GM19099 (cell line): ENCODE data around the gene LRP1.

Source experiments
- POLR2A ChIP-seq: IDR thresholded peaks from 3 replicates; pipeline ENCODE4 v1.6.1; 2011; ENCODE audit warnings: low read depth; ENCODE audit not compliant: insufficient read length; ENCODE audit errors: extremely low read depth

Gene LRP1

DNA sequence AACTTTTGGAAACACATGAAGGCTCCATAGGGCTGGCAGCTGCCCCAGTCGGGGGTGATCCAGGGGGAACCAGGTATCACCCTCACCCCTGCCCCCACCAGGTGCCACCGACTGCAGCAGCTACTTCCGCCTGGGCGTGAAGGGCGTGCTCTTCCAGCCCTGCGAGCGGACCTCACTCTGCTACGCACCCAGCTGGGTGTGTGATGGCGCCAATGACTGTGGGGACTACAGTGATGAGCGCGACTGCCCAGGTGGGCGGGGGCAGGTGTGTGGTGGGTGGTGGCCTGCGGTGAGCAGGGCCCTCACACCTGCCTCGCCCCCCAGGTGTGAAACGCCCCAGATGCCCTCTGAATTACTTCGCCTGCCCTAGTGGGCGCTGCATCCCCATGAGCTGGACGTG, 66.0 kb downstream of the LRP1 start:
- TF ChIP-seq POLR2A: no peak

DNA sequence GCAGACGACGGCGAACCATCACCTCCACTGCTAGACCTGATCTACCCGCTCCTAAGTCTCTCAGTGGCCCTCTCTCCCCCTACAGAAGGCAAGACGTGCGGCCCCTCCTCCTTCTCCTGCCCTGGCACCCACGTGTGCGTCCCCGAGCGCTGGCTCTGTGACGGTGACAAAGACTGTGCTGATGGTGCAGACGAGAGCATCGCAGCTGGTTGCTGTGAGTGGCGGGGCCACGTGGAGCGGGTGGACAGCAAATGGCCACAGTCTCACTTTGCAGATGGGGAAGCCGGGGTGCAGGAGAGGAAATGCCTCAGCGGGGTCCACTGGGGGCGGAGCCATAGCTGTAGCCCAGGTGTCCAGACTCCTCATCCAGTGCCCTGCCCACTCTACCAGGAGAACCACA, 66.9 kb downstream of the LRP1 start:
- no peak for TF ChIP-seq POLR2A

GRCh38 chr12:57195611-57196371, 67.5 kb downstream of the LRP1 start:
- TF ChIP-seq POLR2A: no peak

DNA sequence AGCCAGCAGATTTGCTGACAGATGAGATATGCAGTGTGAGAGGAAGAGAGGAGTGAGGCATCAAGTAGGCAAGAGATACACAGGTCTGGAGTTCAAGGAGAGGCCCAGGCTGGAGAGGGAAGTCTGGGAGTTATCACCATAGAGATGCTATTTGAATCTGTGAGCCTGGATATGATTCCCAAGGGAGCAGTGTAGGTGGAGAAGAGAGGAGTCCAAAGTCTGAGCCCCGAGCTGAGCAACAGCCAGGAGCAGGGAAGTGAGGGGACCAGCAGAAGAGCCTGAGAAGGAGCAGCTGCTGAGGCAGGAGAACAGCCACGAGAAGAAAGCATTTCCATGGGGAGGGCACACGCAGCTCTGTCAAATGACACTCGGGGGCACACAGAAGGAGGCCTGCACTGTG, 68.2 kb downstream of the LRP1 start:
- TF ChIP-seq POLR2A: no peak

GRCh38 chr12:57196956-57197355, 68.7 kb downstream of the LRP1 start:
- TF ChIP-seq POLR2A: no peak

DNA sequence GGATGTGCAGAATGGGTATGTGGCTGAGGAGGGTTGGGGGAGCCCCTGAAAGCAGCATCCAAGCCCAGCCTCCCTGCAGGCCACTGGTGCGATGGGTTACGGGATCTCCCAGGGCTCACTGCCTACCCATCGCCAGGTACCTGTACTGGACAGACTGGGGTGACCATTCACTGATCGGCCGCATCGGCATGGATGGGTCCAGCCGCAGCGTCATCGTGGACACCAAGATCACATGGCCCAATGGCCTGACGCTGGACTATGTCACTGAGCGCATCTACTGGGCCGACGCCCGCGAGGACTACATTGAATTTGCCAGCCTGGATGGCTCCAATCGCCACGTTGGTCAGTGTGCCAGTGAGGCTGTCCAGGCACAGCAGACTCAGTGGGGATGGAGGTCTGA, 70.0 kb downstream of the LRP1 start:
- TF ChIP-seq POLR2A: no peak

GRCh38 chr12:57199191-57199590, 70.9 kb downstream of the LRP1 start:
- no peak for TF ChIP-seq POLR2A

GRCh38 chr12:57200497-57200896, 72.2 kb downstream of the LRP1 start:
- no peak for TF ChIP-seq POLR2A

DNA sequence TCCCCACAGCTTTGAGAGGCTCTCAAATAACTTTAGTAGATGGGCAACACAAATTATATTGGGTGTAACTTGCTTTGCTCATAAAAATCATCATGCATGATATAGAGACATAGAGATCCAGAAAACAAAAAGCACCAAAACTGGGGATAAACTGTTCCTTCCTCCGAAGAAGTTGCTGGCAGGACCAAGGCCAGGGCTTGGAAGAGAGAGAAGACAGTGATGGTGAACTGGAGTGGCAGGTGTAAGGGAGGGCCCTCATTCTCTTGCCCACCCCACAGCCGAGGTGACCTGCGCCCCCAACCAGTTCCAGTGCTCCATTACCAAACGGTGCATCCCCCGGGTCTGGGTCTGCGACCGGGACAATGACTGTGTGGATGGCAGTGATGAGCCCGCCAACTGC, 72.9 kb downstream of the LRP1 start:
- TF ChIP-seq POLR2A: no peak

GRCh38 chr12:57201631-57202030, 73.3 kb downstream of the LRP1 start:
- TF ChIP-seq POLR2A: no peak

- TF ChIP-seq POLR2A: no peak
These were observed 74.0 kb downstream of the LRP1 start for GRCh38 chr12:57202321-57202720.

- no peak for TF ChIP-seq POLR2A
These were observed 74.9 kb downstream of the LRP1 start for GRCh38 chr12:57203201-57203600.

DNA sequence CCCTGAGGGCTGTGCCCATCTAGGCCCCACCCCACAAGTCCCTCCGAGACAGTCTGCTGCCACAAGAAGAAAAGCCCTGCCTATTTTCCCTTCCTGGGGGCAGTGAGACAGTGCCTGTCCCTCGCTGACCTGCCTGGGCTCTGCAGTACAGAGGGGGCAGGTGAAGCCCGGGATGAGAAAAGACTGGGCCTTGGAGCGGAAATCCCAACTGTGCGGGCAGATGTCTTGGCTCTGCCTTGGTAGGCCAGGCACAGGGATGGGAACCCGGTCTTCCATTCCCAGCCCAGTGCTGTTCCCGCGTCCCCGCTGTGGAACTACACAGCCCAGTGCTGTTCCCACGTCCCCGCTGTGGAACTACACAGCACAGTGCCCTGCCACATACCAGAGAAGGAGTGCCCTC, 75.5 kb downstream of the LRP1 start:
- no peak for TF ChIP-seq POLR2A

- TF ChIP-seq POLR2A: no peak
These were observed 76.2 kb downstream of the LRP1 start for GRCh38 chr12:57204454-57204853.

GRCh38 chr12:57205186-57205585, 76.9 kb downstream of the LRP1 start:
- no peak for TF ChIP-seq POLR2A

GRCh38 chr12:57205931-57206330, 77.6 kb downstream of the LRP1 start:
- no peak for TF ChIP-seq POLR2A

- TF ChIP-seq POLR2A: no peak
These were observed 79.7 kb downstream of the LRP1 start for GRCh38 chr12:57207731-57208630.
